Astrocyte (in vitro differentiated cells and primary cell): ENCODE data around the gene ADAM29. TPM values are rescaled to one million over a fixed set of nuclear protein-coding genes. Genes with fewer than 3 reads are reported as not detected.
"Not testable (repeated sequence)": the region's sequence is repeated elsewhere in the genome, so short reads cannot be mapped to it uniquely, and the experiment has no call there.

Source experiments
- DNase-seq: peaks from one replicate; pipeline ENCODE4 v3.0.0-alpha.2; 2010; ENCODE audit warnings: low read depth
- FAIRE-seq: peaks from 2 replicates; lab custom pipeline; 2011; peaks lifted over from hg19 to GRCh38; lab: Jason Lieb, UNC
- H2AFZ ChIP-seq: 2 replicates; pipeline ENCODE4 v1.6.0; 2012; ENCODE audit warnings: low read depth, low read length, inconsistent platforms
- H3K27ac ChIP-seq: 2 replicates; pipeline ENCODE4 v1.5.1; 2011; ENCODE audit warnings: low read depth, low read length, inconsistent platforms
- H3K27me3 ChIP-seq: 2 replicates; pipeline ENCODE4 v1.6.0; 2011; ENCODE audit warnings: low read length, inconsistent platforms; ENCODE audit not compliant: insufficient read depth
- H3K36me3 ChIP-seq: 2 replicates; pipeline ENCODE4 v1.5.1; 2011; ENCODE audit warnings: low read length, inconsistent platforms; ENCODE audit not compliant: insufficient read depth
- H3K4me1 ChIP-seq: 2 replicates; pipeline ENCODE4 v1.5.1; 2011; ENCODE audit warnings: low read length, inconsistent platforms; ENCODE audit not compliant: insufficient read depth
- H3K4me2 ChIP-seq: 2 replicates; pipeline ENCODE4 v1.6.0; 2012; ENCODE audit warnings: low read length, inconsistent platforms
- H3K4me3 ChIP-seq: 2 replicates; pipeline ENCODE4 v1.5.1; 2011; ENCODE audit warnings: low read depth, mild to moderate bottlenecking, low read length, inconsistent platforms; ENCODE audit not compliant: insufficient read depth
- H3K79me2 ChIP-seq: 2 replicates; pipeline ENCODE4 v1.6.0; 2012; ENCODE audit warnings: mild to moderate bottlenecking, low read length, inconsistent platforms; ENCODE audit not compliant: insufficient read depth
- H3K9ac ChIP-seq: 2 replicates; pipeline ENCODE4 v1.6.0; 2012; ENCODE audit warnings: mild to moderate bottlenecking, low read length, inconsistent platforms
- H3K9me3 ChIP-seq: 2 replicates; pipeline ENCODE4 v1.5.1; 2012; ENCODE audit warnings: low read depth, mild to moderate bottlenecking, low read length, inconsistent platforms; ENCODE audit not compliant: insufficient read depth
- H4K20me1 ChIP-seq: 2 replicates; pipeline ENCODE4 v1.6.0; 2012; ENCODE audit warnings: low read length, inconsistent platforms; ENCODE audit not compliant: insufficient read depth
- H3K27ac Mint-ChIP-seq: one replicate; pipeline ENCODE4 v1.8.0; 2021; ENCODE audit warnings: mild to moderate bottlenecking, mixed read lengths; ENCODE audit not compliant: unreplicated experiment
- H3K27me3 Mint-ChIP-seq: one replicate; pipeline ENCODE4 v1.8.0; 2021; ENCODE audit warnings: low read depth, mixed read lengths; ENCODE audit not compliant: unreplicated experiment
- H3K36me3 Mint-ChIP-seq: one replicate; pipeline ENCODE4 v1.8.0; 2021; ENCODE audit warnings: low read depth, mixed read lengths; ENCODE audit not compliant: unreplicated experiment
- H3K4me1 Mint-ChIP-seq: one replicate; pipeline ENCODE4 v1.8.0; 2021; ENCODE audit warnings: low read depth, mixed read lengths; ENCODE audit not compliant: unreplicated experiment
- H3K4me3 Mint-ChIP-seq: one replicate; pipeline ENCODE4 v1.8.0; 2021; ENCODE audit warnings: mild to moderate bottlenecking, moderate library complexity, mixed read lengths; ENCODE audit not compliant: unreplicated experiment
- H3K9me3 Mint-ChIP-seq: one replicate; pipeline ENCODE4 v1.8.0; 2021; ENCODE audit warnings: mild to moderate bottlenecking, mixed read lengths; ENCODE audit not compliant: unreplicated experiment
- EZH2 ChIP-seq: IDR thresholded peaks from 2 replicates; pipeline ENCODE4 v1.6.1; 2012; ENCODE audit warnings: mild to moderate bottlenecking, low read length, inconsistent platforms; ENCODE audit not compliant: insufficient read depth
- total RNA-seq: library from RNA; stranded (reverse); gene quantifications from 2 replicates; pipeline ENCODE4 v1.2.1, GENCODE V29; 2021
- TF ChIP-seq, protein P1 (sequence below): IDR thresholded peaks from 2 replicates; pipeline ENCODE4 v1.5.1; 2011; ENCODE audit warnings: low read depth, mild to moderate bottlenecking, inconsistent platforms, low read length, moderate library complexity; ENCODE audit not compliant: insufficient read depth

Gene ADAM29
- total RNA-seq, 1 donor from 2014 or later, result not detected

DNA sequence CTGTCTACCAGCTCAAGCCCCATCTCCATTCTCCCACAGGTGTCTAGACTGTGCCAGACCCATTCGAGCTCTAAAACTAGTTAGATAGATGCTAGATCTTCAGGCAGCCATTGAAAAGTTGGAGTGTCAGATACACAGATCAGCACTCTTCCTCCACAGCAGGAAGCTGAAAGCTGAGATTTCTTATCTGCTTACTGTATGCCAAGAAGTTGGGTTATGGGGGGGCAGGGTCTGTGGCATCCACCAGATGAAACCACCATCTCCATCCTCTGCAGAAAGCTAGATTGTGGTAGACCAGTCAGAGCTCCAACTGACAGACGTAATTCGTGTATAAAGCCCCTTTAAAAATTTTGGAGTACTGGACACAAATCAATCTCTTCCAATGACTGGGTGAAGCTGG is 54.8 kb downstream of the ADAM29 start:
- Histone ChIP-seq H3K27me3 (no peaks in the 10 kb centered on the region), H3K4me1 (no peaks in the 10 kb centered on the region), H3K9ac (no peak overlapping the region), H3K36me3 (no peaks in the 10 kb centered on the region), H3K27ac (no peak overlapping the region), H3K79me2 (no peaks in the 10 kb centered on the region), H3K4me3 (no peak overlapping the region), H2AFZ (no peak overlapping the region), H3K4me2 (no peak overlapping the region), H4K20me1 (no peaks in the 10 kb centered on the region), H3K9me3 (peaks cover 3% of the 10 kb centered on the region)
- H3K36me3 Mint-ChIP-seq, result no peaks in the 10 kb centered on the region
- DNase-seq (no peak), FAIRE-seq (no peak)
- no peaks in the 10 kb centered on the region for H3K4me1 Mint-ChIP-seq
- TF ChIP-seq, protein P1, sequence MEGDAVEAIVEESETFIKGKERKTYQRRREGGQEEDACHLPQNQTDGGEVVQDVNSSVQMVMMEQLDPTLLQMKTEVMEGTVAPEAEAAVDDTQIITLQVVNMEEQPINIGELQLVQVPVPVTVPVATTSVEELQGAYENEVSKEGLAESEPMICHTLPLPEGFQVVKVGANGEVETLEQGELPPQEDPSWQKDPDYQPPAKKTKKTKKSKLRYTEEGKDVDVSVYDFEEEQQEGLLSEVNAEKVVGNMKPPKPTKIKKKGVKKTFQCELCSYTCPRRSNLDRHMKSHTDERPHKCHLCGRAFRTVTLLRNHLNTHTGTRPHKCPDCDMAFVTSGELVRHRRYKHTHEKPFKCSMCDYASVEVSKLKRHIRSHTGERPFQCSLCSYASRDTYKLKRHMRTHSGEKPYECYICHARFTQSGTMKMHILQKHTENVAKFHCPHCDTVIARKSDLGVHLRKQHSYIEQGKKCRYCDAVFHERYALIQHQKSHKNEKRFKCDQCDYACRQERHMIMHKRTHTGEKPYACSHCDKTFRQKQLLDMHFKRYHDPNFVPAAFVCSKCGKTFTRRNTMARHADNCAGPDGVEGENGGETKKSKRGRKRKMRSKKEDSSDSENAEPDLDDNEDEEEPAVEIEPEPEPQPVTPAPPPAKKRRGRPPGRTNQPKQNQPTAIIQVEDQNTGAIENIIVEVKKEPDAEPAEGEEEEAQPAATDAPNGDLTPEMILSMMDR, result no peak
- no peak for TF ChIP-seq EZH2
- no peaks in the 10 kb centered on the region for H3K27me3 Mint-ChIP-seq
- H3K27ac Mint-ChIP-seq, result no peak overlapping the region
- peaks cover 2% of the 10 kb centered on the region for H3K9me3 Mint-ChIP-seq
- no peak overlapping the region for H3K4me3 Mint-ChIP-seq

DNA sequence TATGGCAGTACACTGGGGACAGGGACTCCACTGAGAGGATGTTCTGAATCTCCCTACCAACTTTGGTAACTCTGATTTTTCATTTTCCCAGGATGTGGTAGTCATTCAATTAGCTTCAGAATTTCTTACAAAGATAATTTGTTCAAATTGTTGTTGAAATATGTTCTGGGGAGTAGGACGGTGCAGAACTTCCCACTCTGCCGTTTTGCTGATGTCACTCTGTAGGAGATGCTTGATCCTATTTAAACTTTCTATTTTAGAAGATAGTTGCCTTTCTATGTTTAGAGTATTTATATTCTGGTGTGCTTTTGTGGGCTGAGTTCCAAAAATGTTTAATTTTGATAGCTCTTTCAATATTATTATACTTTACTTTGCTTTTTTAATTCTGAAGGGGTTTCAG is 55.2 kb downstream of the ADAM29 start:
- H3K27ac ChIP-seq, result no peak overlapping the region
- H3K4me3 Mint-ChIP-seq, result no peak overlapping the region
- H3K9ac ChIP-seq, result no peak overlapping the region
- H3K4me1 Mint-ChIP-seq, result no peaks in the 10 kb centered on the region
- no peaks in the 10 kb centered on the region for H3K36me3 ChIP-seq
- H3K79me2 ChIP-seq, result no peaks in the 10 kb centered on the region
- peaks cover 3% of the 10 kb centered on the region for H3K9me3 ChIP-seq
- H3K27ac Mint-ChIP-seq, result no peak overlapping the region
- H3K27me3 Mint-ChIP-seq, result no peaks in the 10 kb centered on the region
- TF ChIP-seq, protein P1, result no peak
- no peak for TF ChIP-seq EZH2
- H3K27me3 ChIP-seq, result no peaks in the 10 kb centered on the region
- no peaks in the 10 kb centered on the region for H4K20me1 ChIP-seq
- H3K4me1 ChIP-seq, result no peaks in the 10 kb centered on the region
- DNase-seq (no peak), FAIRE-seq (no peak)
- H3K36me3 Mint-ChIP-seq, result no peaks in the 10 kb centered on the region
- peaks cover 2% of the 10 kb centered on the region for H3K9me3 Mint-ChIP-seq
- H3K4me2 ChIP-seq, result no peak overlapping the region
- no peak overlapping the region for H3K4me3 ChIP-seq
- no peak overlapping the region for H2AFZ ChIP-seq

DNA sequence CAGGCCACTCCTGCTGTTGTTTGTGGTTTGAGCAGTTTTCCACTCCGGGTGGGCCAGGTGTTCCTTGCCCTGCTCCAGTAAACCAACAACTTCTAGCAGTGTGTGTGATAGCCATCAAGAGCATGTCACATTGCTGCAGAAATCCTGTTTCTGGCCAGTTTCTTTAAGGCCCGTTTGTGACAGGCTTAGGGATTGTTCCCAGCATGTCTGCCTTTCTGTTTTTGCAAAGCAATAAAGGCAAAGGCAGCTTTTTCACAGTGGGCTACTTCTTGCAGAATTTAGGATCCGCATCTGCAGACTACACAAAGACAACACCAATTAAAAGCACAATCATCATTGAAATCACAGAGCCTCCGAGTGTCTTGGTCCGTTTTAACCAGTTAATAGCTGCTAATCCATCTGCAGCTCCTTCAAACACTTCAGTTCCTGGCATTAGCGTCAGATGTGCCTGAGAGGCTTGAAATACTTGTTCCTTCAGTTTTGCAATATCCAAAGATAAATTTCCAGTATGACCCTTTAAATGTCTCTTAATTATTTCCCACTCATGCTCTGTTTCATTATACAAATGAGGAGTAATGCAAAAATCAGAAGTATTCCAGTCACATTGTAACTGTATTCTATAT is 65.1 kb downstream of the ADAM29 start:
- no peak overlapping the region for H2AFZ ChIP-seq
- Mint-ChIP-seq H3K4me1 (no peaks in the 10 kb centered on the region), H3K27ac (no peak overlapping the region), H3K9me3 (peaks cover 18% of the 10 kb centered on the region), H3K27me3 (no peaks in the 10 kb centered on the region), H3K4me3 (no peak overlapping the region), H3K36me3 (no peaks in the 10 kb centered on the region)
- H3K4me2 ChIP-seq, result no peak overlapping the region
- no peak overlapping the region for H3K27ac ChIP-seq
- FAIRE-seq, result no peak
- H3K27me3 ChIP-seq, result no peaks in the 10 kb centered on the region
- H3K9me3 ChIP-seq, result peaks cover 3% of the 10 kb centered on the region
- no peak for DNase-seq
- no peak for TF ChIP-seq EZH2
- TF ChIP-seq, protein P1, result no peak
- no peak overlapping the region for H3K4me3 ChIP-seq
- no peaks in the 10 kb centered on the region for H3K36me3 ChIP-seq
- no peaks in the 10 kb centered on the region for H3K79me2 ChIP-seq
- no peak overlapping the region for H3K9ac ChIP-seq
- H4K20me1 ChIP-seq, result no peaks in the 10 kb centered on the region
- no peaks in the 10 kb centered on the region for H3K4me1 ChIP-seq

DNA sequence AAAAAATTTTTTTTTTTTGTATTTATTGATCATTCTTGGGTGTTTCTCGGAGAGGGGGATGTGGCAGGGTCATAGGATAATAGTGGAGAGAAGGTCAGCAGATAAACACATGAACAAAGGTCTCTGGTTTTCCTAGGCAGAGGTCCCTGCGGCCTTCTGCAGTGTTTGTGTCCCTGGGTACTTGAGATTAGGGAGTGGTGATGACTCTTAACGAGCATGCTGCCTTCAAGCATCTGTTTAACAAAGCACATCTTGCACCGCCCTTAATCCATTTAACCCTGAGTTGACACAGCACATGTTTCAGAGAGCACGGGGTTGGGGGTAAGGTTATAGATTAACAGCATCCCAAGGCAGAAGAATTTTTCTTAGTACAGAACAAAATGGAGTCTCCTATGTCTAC is 65.7 kb downstream of the ADAM29 start:
- not testable (repeated sequence) for DNase-seq, H3K4me3 Mint-ChIP-seq, H3K27ac Mint-ChIP-seq, H3K4me1 ChIP-seq, H3K9ac ChIP-seq, H2AFZ ChIP-seq, FAIRE-seq, H3K4me3 ChIP-seq, H3K36me3 ChIP-seq, H3K9me3 ChIP-seq, H3K36me3 Mint-ChIP-seq, H4K20me1 ChIP-seq, H3K27me3 ChIP-seq, H3K4me1 Mint-ChIP-seq, H3K27ac ChIP-seq, H3K4me2 ChIP-seq, H3K79me2 ChIP-seq, H3K27me3 Mint-ChIP-seq
- H3K9me3 Mint-ChIP-seq, result peaks cover 19% of the 10 kb centered on the region
